K562 treated with DMSO at 1 percent for 24 hours (cell line): ENCODE results near the gene KLHL18. TPM values are rescaled to one million over a fixed set of nuclear protein-coding genes. Genes with fewer than 3 reads are reported as not detected.

Experiments used
- total RNA-seq: library from RNA; unstranded; fragments of 300-600 nt; gene quantifications from 2 replicates; pipeline ENCODE4 v1.2.3, GENCODE V29; 2022; ENCODE audit warnings: low read depth; ENCODE audit not compliant: insufficient read depth

Gene KLHL18
- 40.6 and 79.0 TPM in 2 replicates for total RNA-seq

GRCh38 chr3:47282424-47283192 is at the start of gene KLHL18, which contains the start of gene KIF9:
Gene KLHL18, plus strand, starts transcription at chr3:47282944. Its CDS starts 22 bp downstream, at chr3:47282966.
Gene KIF9, minus strand, starts transcription at chr3:47282799. Its CDS starts 5,425 bp downstream, at chr3:47277374.

GRCh38 chr3:47380601-47381316 is 98.0 kb downstream of the KLHL18 start, which contains the start of gene PTPN23:
Gene PTPN23, plus strand, starts transcription at chr3:47381021. Its CDS starts 76 bp downstream, at chr3:47381097.

Other genes starting within 250 kb of the KLHL18 start
- 18.0 and 21.2 TPM in 2 replicates for gene SETD2, start 118.8 kb upstream of the KLHL18 start, total RNA-seq
- 8.0 and 9.1 TPM in 2 replicates for gene KIF9, start 145 bp upstream of the KLHL18 start, total RNA-seq
- gene PTPN23, start 98.1 kb downstream of the KLHL18 start, total RNA-seq, result 52.6 and 58.9 TPM in 2 replicates
- gene SCAP, start 193.0 kb downstream of the KLHL18 start, total RNA-seq, result 108 and 113 TPM in 2 replicates
- gene ELP6, start 230.8 kb downstream of the KLHL18 start, total RNA-seq, result 78.3 and 83.5 TPM in 2 replicates